HG02571 (cell line): ENCODE results near the gene ASPA.
"Not testable (repeated sequence)": the region's sequence is repeated elsewhere in the genome, so short reads cannot be mapped to it uniquely, and the experiment has no call there.

Experiments used
- ATAC-seq: cut with Tn5 transposase; IDR thresholded peaks from one replicate; pipeline ENCODE4 v1.9.1; 2021; ENCODE audit warnings: mild to moderate bottlenecking, moderate library complexity; ENCODE audit not compliant: unreplicated experiment

The ASPA gene

GRCh38 chr17:3507071-3507470, 31.3 kb downstream of the ASPA start:
- ATAC-seq: no peak

GRCh38 chr17:3507869-3508268, 32.1 kb downstream of the ASPA start:
- ATAC-seq: no peak

- ATAC-seq: no peak
Measured at GRCh38 chr17:3510090-3510489, 34.3 kb downstream of the ASPA start.

GRCh38 chr17:3511852-3512504, 36.2 kb downstream of the ASPA start:
- no peak for ATAC-seq

- ATAC-seq: no peak
Measured at GRCh38 chr17:3512505-3513171, 36.8 kb downstream of the ASPA start.

GRCh38 chr17:3513305-3514035, 37.7 kb downstream of the ASPA start:
- no peak for ATAC-seq

- not testable (repeated sequence) for ATAC-seq
Measured at GRCh38 chr17:3514167-3514566, 38.4 kb downstream of the ASPA start.

GRCh38 chr17:3514873-3515272, 39.1 kb downstream of the ASPA start:
- ATAC-seq: no peak

GRCh38 chr17:3519472-3519871, 43.7 kb downstream of the ASPA start:
- not testable (repeated sequence) for ATAC-seq

GRCh38 chr17:3524024-3524423, 48.2 kb downstream of the ASPA start:
- ATAC-seq: no peak

GRCh38 chr17:3526491-3526890, 50.7 kb downstream of the ASPA start:
- no peak for ATAC-seq

GRCh38 chr17:3526971-3527370, 51.2 kb downstream of the ASPA start:
- ATAC-seq: no peak

- no peak for ATAC-seq
Measured at GRCh38 chr17:3527468-3527867, 51.7 kb downstream of the ASPA start.

GRCh38 chr17:3527896-3528295, 52.1 kb downstream of the ASPA start:
- no peak for ATAC-seq

- no peak for ATAC-seq
Measured at GRCh38 chr17:3528403-3528851, 52.6 kb downstream of the ASPA start.

GRCh38 chr17:3528880-3529511, 53.2 kb downstream of the ASPA start:
- no peak for ATAC-seq

GRCh38 chr17:3529817-3530741, 54.3 kb downstream of the ASPA start:
- ATAC-seq: no peak

GRCh38 chr17:3531266-3532101, 55.7 kb downstream of the ASPA start:
- ATAC-seq: no peak

- no peak for ATAC-seq
Measured at GRCh38 chr17:3532106-3532858, 56.5 kb downstream of the ASPA start.
